GM13977 (cell line): Measurements from ENCODE around the gene IFNL4.

Experiments
- DNase-seq: peaks from one replicate; pipeline ENCODE4 v3.0.0; 2012; ENCODE audit warnings: low spot score
- CTCF ChIP-seq: IDR thresholded peaks from 2 replicates; pipeline ENCODE4 v1.5.1; 2012; ENCODE audit warnings: mild to moderate bottlenecking, control low read depth; ENCODE audit not compliant: insufficient read depth; ENCODE audit errors: extremely low read depth, missing control alignments
- in situ Hi-C: fragments of 300-500 bp; cut with MboI; formaldehyde crosslinking; loops from one replicate; pipeline ENCODE4 v1.12.0; 2022; ENCODE audit warnings: low sequenced_read_pairs, low pct_unique_long_range_greater_than_20kb, mixed read lengths, inconsistent platforms; ENCODE audit not compliant: unreplicated experiment

The IFNL4 gene

GRCh38 chr19:39254531-39255345 is 6.1 kb upstream of the IFNL4 start:
- DNase-seq: no peak
- in situ Hi-C loops: no loop called here
- TF ChIP-seq CTCF: no peak

- in situ Hi-C loops: no loop called here
- no peak for TF ChIP-seq CTCF
- no peak for DNase-seq
These were observed 4.9 kb upstream of the IFNL4 start for GRCh38 chr19:39253374-39254149.

- in situ Hi-C loops: no loop called here
- DNase-seq: no peak
- no peak for TF ChIP-seq CTCF
These were observed 3.8 kb upstream of the IFNL4 start for GRCh38 chr19:39252458-39252857.

GRCh38 chr19:39251846-39252245 is 3.2 kb upstream of the IFNL4 start:
- in situ Hi-C loops: no loop called here
- DNase-seq: no peak
- TF ChIP-seq CTCF: no peak

- no peak for TF ChIP-seq CTCF
- in situ Hi-C loops: no loop called here
- no peak for DNase-seq
These were observed 2.4 kb upstream of the IFNL4 start for GRCh38 chr19:39251081-39251480.

- no peak for TF ChIP-seq CTCF
- in situ Hi-C loops: no loop called here
- DNase-seq: no peak
These were observed 673 bp downstream of the IFNL4 start for GRCh38 chr19:39247701-39248664.
